GM19438 (cell line): ENCODE results near the gene KCNIP2.
A peak's percentile ranks its signal among the peaks of the same experiment; 100 is the strongest.
"Not testable (repeated sequence)": the region's sequence is repeated elsewhere in the genome, so short reads cannot be mapped to it uniquely, and the experiment has no call there.

Experiments used
- ATAC-seq: cut with Tn5 transposase; IDR thresholded peaks from one replicate; pipeline ENCODE4 v1.9.1; 2021; ENCODE audit warnings: low read depth; ENCODE audit not compliant: unreplicated experiment

KCNIP2 gene

DNA sequence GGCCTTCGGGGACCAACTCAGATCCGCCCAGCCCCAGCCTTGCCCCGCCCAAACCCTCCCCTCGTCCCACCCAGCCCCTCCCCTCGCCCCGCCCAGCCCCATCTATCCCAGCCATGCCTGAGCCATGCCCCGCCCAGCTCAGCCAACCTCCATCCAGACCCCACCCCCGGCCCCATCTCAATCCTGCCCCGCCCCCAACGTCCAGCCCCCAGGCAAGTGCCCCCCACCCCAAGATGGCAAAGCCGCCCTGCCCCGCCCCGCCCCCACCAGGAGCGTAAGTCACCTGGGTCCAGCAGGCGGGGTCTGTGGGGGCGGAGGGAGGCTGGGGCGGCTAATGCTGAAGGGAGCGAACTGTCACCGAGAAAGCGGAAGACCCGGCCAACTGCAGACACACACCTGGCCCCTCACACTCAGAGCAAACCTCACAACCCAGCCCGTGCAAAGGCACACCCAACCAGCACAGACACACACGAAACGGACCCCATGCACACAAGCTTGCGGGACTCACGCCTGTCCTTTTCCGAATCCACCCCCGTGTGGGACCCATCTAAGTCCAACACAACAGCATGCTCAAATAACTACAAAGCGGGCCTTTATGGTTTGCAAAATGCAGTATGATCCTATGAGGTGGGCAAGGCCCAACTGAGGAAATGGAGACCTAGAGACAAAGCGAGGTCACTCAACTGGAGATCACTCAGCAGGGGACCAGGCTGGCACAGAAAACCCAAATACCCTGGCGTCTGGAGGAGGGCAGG, 13.9 kb downstream of the KCNIP2 start:
- ATAC-seq: peak; percentile 27

DNA sequence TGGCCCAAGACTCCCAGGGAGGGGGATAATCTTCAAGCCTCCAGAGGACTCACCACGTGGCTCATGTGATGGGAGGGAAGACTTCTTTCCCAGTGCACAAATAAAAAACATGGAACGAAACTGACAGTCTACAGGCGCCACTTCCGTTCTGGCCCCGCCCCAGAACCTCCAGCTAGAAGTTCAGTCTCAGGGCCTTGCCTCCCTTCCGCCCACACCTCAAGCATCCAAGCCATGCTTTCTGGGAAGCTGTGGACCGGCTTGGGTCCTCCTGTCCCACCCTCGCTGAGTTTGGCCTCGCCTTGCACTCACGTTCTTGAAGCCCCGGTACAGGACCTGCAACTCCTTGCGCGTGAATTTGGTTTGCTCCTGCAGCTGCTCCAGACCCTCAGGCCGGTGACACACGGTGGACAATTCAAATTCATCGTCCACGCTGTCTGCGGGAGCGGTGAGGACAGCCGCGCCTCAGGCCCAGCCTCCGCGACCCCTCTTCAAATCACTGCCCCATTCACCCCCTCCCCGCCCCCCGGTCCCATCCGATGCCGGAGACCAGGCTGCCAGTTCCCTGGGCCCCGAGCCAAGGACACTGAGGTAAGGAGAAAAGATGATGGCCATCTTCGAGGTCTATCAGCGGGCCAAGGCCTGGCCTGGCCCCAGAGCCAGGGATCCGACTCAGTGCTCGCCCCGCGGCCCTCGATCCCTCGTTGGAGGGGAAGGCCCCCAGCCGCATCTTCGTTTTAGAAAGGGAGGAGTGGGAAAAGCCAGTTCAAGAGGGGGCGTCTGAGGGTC, 14.6 kb downstream of the KCNIP2 start:
- ATAC-seq: no peak

DNA sequence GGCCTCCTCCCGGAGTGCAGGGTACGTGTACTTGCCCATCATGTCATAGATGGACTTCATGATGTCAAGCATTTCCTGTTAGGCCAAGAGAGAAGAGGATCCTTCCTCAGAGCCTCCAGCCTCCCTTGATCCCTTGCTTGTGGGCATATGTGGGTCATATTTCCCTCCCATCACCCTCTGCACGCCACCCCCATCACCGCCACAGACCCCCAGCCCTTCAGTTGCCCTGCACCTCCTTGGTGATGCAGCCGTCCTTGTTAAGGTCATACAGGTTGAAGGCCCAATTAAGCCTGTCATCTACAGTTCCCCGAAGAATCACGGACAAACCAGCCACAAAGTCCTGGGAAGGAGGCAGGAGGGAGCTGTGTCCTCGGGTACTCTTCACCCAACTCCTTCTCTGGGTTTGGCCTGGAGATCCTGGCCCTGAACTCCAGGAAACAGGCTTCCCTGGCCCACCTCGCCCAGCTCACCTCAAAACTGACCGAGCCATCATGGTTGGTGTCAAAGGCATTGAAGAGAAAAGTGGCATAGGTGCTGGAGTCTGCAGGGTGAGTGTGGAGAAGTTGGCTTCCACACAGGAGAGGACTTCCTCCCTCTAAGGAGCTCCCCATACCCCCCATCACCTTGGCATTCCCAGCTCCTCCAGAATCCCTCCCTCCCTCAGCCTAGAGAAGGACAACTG, 15.5 kb downstream of the KCNIP2 start:
- no peak for ATAC-seq

DNA sequence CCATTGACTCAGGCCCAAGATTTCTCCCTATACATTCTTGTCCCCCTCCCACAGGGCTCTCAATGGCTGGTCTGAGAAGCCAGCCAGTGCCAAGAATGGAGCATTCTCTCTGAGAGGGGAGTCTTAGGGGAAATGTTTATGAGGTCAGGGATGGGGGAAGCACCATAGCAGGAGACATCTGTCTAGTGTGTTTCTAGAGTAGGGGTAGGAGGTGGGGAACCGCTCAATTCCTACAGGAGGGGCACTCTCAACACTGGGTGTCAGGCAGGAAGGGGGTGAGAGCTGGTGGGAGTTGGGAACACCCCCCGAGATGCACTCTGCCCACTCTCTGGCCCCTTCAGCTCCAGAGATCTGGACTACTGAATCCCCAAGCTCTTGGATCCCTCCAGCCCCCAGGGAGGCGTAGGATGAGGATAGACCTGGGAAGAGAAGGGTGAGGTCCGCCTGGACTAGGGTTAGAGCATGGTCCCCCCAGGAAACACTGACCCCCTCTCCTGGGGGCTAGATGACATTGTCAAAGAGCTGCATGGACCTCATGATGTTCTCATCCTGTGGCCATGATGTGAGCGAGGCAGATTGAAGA, 16.7 kb downstream of the KCNIP2 start:
- ATAC-seq: no peak

DNA sequence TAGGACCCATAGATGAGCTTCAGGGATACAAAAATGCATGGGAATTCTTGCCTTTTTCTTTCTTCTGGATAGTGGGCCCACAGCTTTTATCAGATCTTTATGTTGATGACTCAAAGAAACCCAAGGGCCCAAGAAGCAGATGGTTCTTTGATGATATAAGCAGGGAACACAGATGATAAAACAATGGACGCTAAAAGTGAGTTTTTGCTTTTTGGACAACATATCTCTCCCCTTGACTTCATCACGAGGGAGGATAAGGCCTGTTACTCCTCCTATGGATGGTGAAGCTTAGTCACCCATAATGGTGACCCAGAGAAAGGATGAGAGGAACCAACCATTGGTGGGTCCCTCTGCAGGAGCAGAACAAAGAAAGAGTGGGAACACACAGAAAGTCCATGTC, 18.9 kb downstream of the KCNIP2 start:
- ATAC-seq: no peak

DNA sequence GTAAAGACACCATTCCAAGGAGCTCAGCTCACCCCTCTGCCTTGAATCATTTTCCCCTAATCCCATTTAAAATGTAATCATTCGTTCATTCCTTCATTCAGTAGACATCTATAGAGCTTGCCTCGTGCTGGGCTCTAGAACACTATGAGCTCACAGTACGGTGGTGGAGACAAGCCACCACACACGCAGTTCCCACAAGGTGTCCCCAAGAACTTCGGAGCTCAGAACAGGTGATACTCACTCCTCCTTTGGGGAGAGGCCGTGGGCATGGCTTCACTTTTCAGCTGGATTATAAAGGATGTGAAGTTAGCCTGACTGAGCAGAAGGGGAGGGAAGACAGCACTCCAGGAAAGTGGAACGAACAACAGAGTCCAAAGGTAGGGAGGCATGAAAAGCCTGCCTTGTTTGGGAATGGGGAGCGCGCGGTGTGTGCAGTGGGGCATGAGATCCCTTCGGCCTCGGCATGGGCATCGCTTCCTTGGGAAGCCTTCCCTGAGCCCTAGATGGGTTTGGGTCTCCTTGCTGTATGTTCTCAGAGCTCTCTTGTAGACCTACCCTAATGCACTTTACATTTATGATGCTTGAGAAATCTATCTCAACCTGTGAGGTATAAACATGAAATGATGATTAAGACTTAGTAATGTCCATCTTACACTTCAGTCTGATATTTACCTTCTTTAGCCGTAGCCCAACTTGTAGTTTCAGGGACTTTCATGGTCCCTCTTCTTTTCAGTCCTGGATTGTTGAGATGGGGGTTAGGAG, 24.5 kb downstream of the KCNIP2 start:
- peak; percentile 23 for ATAC-seq

DNA sequence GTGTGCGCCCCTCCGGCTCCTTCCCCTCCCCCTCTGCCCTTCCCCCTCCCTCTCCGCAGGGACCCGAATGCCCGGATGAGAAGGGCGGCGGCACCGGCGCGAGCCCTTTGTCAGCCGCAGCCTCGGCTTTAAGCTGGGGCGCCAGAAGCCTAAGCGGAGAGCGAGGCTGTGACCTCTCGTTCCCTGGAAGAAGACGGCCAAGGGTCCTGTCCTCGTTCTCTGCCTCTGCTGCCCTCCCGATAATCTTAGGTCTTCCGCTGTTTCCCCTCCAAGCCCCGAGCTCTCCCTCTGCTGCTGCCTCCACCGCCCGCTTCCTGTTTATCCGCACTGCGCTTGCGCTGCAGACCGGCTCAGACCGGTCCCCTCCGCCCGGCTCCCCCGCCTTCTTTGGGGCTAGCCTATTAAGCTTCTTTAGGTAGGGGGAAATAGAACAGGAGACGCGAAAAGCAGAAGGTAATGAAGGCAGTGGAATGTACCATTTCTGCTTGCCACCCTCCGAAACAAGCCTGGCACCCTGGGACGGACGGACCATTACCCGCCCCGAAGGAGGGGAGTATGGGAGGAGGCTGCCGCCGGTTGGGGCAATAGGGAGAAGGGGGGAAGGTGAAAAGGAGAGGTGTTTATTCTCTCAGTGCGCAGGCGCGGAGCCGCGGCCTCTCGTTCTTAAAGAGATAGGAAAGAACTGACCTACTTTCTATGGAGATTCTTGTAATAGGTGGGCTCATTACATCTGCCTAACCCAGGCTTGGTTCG, 25.3 kb downstream of the KCNIP2 start, which contains the start of gene OGA:
TSS of gene OGA (minus strand) at position 326 of the 753 bp plus-strand sequence. CDS start 422 bp downstream, outside the sequence.
- ATAC-seq: peak; percentile 82

DNA sequence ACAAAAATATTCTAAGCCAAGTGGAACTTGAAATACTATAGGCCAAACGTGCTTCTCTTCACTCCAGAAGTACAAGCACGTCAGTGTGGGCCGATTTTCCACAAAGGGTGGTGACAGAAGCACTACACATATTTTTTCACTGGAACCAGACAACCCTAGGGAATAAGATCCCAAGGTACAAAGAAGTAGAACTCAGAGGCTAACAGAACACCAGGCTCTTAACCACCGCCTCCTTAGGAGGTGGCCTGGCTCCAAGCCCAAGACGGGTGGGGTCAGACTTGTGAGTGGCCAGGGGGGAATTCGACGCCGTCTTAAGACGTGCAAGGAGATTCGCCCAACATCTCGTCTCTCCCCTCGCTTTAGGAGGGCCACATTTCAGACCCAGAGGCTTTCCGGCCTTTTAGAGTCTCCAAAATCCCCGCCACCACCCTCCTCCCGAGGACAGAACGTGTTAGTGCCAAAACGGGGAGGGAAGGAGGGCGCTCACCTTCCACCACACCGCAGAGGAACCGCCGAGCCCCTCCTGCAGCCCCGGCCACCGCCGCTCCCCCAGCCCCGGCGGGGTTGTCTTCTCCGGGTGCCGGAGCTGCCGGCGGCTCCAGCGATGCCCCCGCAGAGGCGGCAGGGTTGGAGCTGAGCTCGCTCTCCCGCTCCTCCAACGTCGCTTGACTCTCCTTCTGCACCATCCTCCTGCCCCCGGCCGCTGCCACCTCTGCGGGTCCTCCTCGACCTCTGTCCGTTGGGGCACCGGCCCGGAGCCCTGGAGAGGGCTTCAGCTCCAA, 26.1 kb downstream of the KCNIP2 start:
- no peak for ATAC-seq

DNA sequence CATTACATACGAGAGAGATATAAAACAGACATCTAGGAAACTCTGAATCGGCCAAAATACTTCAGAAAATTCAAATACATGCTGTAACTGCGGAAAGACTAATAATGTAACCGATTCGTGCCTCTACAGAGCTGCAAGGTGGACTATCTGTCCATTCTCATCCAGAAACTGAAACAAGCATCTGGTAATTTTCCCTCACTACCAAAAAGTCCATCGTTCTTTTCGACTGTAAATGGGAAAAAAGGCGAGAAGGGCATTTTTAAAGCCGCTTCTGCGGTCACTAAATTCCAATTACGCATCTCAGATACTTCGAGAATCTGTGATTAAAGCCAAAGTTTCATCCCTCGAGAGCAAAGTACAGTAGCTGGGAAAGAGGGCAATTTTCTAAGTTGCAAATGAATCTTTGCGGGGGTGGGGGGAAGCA, 26.7 kb downstream of the KCNIP2 start:
- ATAC-seq: no peak

DNA sequence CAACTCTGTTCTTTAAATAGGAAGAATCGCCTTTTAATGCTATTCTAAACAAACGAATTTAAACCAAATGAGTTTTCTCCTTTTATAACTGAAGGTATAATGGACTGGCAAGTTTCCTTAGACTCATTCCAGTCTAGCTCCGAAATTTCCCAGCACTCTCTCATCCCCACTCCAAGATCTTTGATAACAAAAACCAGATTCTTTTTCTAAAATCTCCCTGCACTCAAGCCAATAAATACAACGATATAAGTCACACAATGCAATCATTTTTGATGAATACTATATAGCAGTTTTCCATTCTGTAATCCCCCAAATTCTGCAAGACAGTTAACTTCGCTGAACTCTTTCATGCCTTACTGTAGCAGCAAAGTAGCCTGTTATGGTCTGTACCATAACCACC, 27.2 kb downstream of the KCNIP2 start:
- ATAC-seq: no peak

DNA sequence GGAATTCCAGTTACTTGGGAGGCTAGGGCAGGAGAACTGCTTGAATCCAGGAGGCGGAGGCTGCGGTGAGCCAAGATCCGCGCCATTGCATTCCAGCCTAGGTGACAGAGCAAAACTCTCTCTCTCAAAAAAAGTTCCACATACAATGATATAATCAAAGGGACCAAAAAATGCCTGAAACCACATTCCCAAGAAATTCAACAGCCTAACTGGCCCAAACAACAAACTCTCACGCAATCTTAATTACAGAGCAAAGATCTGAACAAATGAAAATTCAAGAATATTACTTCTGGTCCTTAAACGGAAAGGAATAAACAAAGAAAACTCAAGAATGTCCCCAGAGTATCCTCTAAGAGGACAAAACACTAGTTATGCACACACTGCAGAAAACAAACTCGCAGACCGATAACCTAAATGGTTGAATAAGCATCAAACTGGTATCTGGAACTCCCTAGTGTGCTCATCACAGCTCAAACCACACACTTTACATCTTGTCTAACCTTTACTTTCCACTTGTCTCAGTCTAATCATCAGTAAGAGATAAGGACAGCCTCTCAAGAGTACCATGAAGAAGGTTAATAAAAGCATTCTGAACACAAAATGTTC, 29.0 kb downstream of the KCNIP2 start:
- ATAC-seq: no peak

DNA sequence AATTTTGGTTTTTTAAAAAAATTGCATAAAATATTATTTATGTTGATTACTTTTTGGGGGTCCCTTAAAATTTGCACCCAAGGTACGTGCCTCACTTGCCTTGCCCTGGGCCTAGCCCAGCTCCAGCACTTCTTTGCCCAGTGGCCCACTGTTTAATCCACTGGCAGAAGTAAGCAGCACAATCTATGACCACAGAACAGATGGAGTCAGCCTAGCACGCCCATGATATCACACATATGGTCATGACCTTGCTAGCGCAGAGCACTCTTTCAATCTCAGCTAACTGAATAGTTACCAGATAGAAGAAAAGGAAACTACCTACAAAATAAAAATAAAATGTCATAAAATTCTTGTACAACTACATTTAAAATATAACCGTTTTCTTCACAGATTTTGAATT, 31.0 kb downstream of the KCNIP2 start:
- ATAC-seq: no peak

DNA sequence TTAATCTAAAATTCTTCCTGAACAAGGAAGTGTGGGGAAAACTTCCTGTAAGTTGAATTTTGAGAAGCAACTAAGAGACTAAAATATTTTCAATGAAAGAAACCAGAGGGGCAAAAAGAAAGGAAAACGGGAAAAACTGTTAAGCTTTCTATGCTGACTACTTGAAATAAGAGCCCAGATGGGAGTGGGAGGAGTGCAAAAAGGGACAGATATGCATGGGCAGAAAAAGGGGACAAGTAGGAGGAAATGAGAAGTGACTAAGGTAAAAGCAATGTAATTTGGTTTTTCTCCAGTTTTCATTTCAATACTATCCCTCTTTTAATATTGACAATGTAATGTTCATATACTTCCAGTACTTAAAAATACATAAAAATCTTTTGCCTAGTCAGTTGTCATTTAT, 36.4 kb downstream of the KCNIP2 start:
- no peak for ATAC-seq

DNA sequence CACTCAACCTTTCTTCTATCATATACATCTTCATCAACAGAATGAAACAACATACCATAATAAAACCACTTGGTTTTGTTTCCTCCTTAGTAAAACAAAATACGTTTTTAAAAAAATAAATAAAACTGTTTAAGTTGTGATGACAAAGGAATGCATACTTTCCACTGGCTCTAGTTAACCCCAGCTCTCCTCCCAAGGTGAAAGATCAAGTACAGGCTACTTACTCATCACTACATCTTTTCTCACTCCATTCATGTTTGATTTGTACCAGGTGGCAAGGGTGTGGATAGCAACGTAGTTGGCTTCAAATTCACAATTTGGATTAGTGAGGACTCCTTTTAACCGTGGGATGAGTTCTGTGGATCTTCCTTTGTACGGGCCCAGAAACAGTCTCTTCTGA, 40.1 kb downstream of the KCNIP2 start:
- no peak for ATAC-seq

DNA sequence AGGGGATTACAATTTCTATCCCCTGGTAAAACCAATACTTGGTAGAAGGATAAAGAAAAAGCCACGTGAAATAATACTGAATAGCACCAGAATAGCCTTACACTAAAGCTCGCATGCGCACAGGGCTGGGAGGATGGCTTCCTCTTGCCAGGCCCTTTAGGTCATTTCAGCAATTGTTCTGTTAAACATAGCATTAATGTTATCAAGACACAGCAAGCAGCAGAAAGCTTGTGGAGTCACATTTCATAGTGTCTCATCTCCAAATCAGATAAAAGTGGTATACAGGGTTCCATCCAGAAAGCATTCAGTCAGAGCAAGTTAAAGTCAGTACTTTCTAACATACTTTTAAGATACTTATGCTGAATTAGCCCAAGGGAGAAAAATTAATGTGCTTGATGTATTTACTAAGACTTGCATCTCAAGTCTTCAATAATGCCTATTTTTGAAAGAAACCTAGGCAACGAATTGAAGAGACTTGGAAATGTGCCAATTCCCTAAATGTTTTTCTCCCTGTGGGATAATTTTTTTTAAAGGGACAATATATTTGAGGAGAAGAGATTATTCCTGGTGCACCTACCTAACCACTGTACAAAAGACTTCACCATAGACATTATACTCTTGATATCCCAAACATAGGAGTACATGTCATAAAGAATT, 46.1 kb downstream of the KCNIP2 start:
- ATAC-seq: no peak

DNA sequence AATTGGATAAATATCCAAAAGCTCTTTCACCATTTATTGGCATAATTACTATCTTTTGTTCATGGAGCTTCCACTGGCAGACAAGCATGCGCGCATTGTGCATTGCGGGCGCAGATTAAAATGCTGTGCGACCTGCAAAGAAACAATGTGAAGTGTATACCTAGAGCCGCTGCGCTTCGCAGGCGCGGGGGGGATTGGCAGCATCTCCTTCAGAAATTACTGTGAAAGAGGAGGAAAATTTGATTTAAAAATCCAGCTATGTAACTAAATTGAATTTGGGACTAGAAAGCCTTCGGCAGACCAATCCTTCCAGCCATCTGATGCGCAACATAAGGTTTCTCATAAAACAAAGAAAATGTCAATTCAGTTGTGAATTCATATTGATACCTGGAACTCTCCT, 50.1 kb downstream of the KCNIP2 start:
- no peak for ATAC-seq

DNA sequence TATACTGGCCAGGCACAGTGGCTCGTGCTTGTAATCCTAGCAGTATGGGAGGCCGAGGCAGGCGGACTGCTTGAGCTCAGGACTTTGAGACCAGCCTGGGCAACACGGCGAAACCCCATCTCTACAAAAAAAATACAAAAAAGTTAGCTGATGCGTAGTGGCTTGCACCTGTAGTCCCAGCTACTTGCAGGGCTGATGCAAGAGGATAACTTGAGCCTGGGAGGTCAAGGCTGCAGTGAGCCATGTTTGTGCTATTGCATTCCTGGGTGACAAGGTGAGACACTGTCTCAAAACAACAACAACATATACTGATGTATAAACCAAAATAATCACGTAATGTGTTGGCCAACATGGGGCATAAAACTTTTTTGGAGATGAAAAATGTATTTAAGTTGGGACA, 53.9 kb downstream of the KCNIP2 start:
- no peak for ATAC-seq

DNA sequence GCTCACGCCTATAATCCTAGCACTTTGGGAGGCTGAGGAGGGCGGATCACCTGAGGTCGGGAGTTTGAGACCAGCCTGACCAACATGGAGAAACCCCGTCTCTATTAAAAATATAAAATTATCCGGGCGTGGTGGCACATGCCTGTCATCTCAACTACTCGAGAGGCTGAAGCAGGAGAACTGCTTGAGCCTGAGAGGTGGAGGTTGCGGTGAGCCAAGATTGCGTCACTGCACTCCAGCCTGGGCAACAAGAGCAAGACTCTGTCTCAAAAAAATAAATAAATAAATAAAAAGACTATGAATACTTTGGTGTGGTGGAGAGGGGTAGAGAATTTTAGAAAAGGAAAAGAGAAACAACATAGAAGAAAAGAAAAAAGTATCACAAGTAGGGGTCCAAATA, 54.4 kb downstream of the KCNIP2 start:
- ATAC-seq: not testable (repeated sequence)
